Measurements from ENCODE around the gene ATP9B.

Gene ATP9B

GRCh38 chr18:79191956-79192355, 122.8 kb downstream of the ATP9B start:
- no peak overlapping the region for H3K27ac ChIP-seq (ENCODE audit: low read depth, low read length)
- H3K4me1 ChIP-seq (ENCODE audit: control insufficient read depth, insufficient read depth, low read length): no peaks in the 10 kb centered on the region
- H3K9ac ChIP-seq (ENCODE audit: low read length): no peak overlapping the region
- peaks cover 4% of the 10 kb centered on the region for H3K36me3 ChIP-seq (ENCODE audit: control insufficient read depth, insufficient read depth, low read length)
- no peak overlapping the region for H3K4me3 ChIP-seq (ENCODE audit: low read length)
- H3K27me3 ChIP-seq (ENCODE audit: control insufficient read depth, insufficient read depth, low read length): no peaks in the 10 kb centered on the region

- Histone ChIP-seq H3K4me3 (ENCODE audit: low read length) (no peak overlapping the region), H3K9ac (ENCODE audit: low read length) (no peak overlapping the region), H3K4me1 (ENCODE audit: control insufficient read depth, insufficient read depth, low read length) (no peaks in the 10 kb centered on the region), H3K27ac (ENCODE audit: low read depth, low read length) (no peak overlapping the region), H3K36me3 (ENCODE audit: control insufficient read depth, insufficient read depth, low read length) (peaks cover 4% of the 10 kb centered on the region), H3K27me3 (ENCODE audit: control insufficient read depth, insufficient read depth, low read length) (no peaks in the 10 kb centered on the region)
These were observed 124.6 kb downstream of the ATP9B start for GRCh38 chr18:79193826-79194225.

- H3K9ac ChIP-seq (ENCODE audit: low read length): no peak overlapping the region
- H3K27me3 ChIP-seq (ENCODE audit: control insufficient read depth, insufficient read depth, low read length): no peaks in the 10 kb centered on the region
- no peak overlapping the region for H3K27ac ChIP-seq (ENCODE audit: low read depth, low read length)
- no peak overlapping the region for H3K4me3 ChIP-seq (ENCODE audit: low read length)
- H3K4me1 ChIP-seq (ENCODE audit: control insufficient read depth, insufficient read depth, low read length): no peaks in the 10 kb centered on the region
- peaks cover 4% of the 10 kb centered on the region for H3K36me3 ChIP-seq (ENCODE audit: control insufficient read depth, insufficient read depth, low read length)
These were observed 126.8 kb downstream of the ATP9B start for GRCh38 chr18:79195716-79196683.

- Histone ChIP-seq H3K27ac (ENCODE audit: low read depth, low read length) (no peak overlapping the region), H3K4me3 (ENCODE audit: low read length) (no peak overlapping the region), H3K36me3 (ENCODE audit: control insufficient read depth, insufficient read depth, low read length) (peaks cover 4% of the 10 kb centered on the region), H3K9ac (ENCODE audit: low read length) (no peak overlapping the region), H3K4me1 (ENCODE audit: control insufficient read depth, insufficient read depth, low read length) (no peaks in the 10 kb centered on the region), H3K27me3 (ENCODE audit: control insufficient read depth, insufficient read depth, low read length) (no peaks in the 10 kb centered on the region)
These were observed 128.3 kb downstream of the ATP9B start for GRCh38 chr18:79197531-79197930.

- Histone ChIP-seq H3K27ac (ENCODE audit: low read depth, low read length) (no peak overlapping the region), H3K27me3 (ENCODE audit: control insufficient read depth, insufficient read depth, low read length) (no peaks in the 10 kb centered on the region), H3K4me3 (ENCODE audit: low read length) (no peak overlapping the region), H3K4me1 (ENCODE audit: control insufficient read depth, insufficient read depth, low read length) (no peaks in the 10 kb centered on the region), H3K36me3 (ENCODE audit: control insufficient read depth, insufficient read depth, low read length) (peaks cover 4% of the 10 kb centered on the region), H3K9ac (ENCODE audit: low read length) (no peak overlapping the region)
These were observed 130.6 kb downstream of the ATP9B start for GRCh38 chr18:79199691-79200374.

GRCh38 chr18:79200546-79201268, 131.5 kb downstream of the ATP9B start:
- no peak overlapping the region for H3K9ac ChIP-seq (ENCODE audit: low read length)
- H3K36me3 ChIP-seq (ENCODE audit: control insufficient read depth, insufficient read depth, low read length): peaks cover 1% of the 10 kb centered on the region
- H3K27me3 ChIP-seq (ENCODE audit: control insufficient read depth, insufficient read depth, low read length): no peaks in the 10 kb centered on the region
- H3K4me1 ChIP-seq (ENCODE audit: control insufficient read depth, insufficient read depth, low read length): no peaks in the 10 kb centered on the region
- H3K27ac ChIP-seq (ENCODE audit: low read depth, low read length): no peak overlapping the region
- H3K4me3 ChIP-seq (ENCODE audit: low read length): no peak overlapping the region

GRCh38 chr18:79203017-79203605, 133.9 kb downstream of the ATP9B start:
- no peak overlapping the region for H3K27ac ChIP-seq (ENCODE audit: low read depth, low read length)
- H3K4me1 ChIP-seq (ENCODE audit: control insufficient read depth, insufficient read depth, low read length): no peaks in the 10 kb centered on the region
- H3K9ac ChIP-seq (ENCODE audit: low read length): no peak overlapping the region
- no peak overlapping the region for H3K4me3 ChIP-seq (ENCODE audit: low read length)
- peaks cover 8% of the 10 kb centered on the region for H3K36me3 ChIP-seq (ENCODE audit: control insufficient read depth, insufficient read depth, low read length)
- H3K27me3 ChIP-seq (ENCODE audit: control insufficient read depth, insufficient read depth, low read length): no peaks in the 10 kb centered on the region

GRCh38 chr18:79204889-79205807, 136.0 kb downstream of the ATP9B start:
- no peaks in the 10 kb centered on the region for H3K4me1 ChIP-seq (ENCODE audit: control insufficient read depth, insufficient read depth, low read length)
- H3K27me3 ChIP-seq (ENCODE audit: control insufficient read depth, insufficient read depth, low read length): no peaks in the 10 kb centered on the region
- no peak overlapping the region for H3K4me3 ChIP-seq (ENCODE audit: low read length)
- no peak overlapping the region for H3K27ac ChIP-seq (ENCODE audit: low read depth, low read length)
- H3K9ac ChIP-seq (ENCODE audit: low read length): no peak overlapping the region
- H3K36me3 ChIP-seq (ENCODE audit: control insufficient read depth, insufficient read depth, low read length): peaks cover 8% of the 10 kb centered on the region

GRCh38 chr18:79206444-79206843, 137.2 kb downstream of the ATP9B start:
- Histone ChIP-seq H3K27me3 (ENCODE audit: control insufficient read depth, insufficient read depth, low read length) (no peaks in the 10 kb centered on the region), H3K27ac (ENCODE audit: low read depth, low read length) (no peak overlapping the region), H3K9ac (ENCODE audit: low read length) (no peak overlapping the region), H3K36me3 (ENCODE audit: control insufficient read depth, insufficient read depth, low read length) (peaks cover 8% of the 10 kb centered on the region), H3K4me3 (ENCODE audit: low read length) (no peak overlapping the region), H3K4me1 (ENCODE audit: control insufficient read depth, insufficient read depth, low read length) (no peaks in the 10 kb centered on the region)

- Histone ChIP-seq H3K36me3 (ENCODE audit: control insufficient read depth, insufficient read depth, low read length) (peaks cover 8% of the 10 kb centered on the region), H3K4me1 (ENCODE audit: control insufficient read depth, insufficient read depth, low read length) (no peaks in the 10 kb centered on the region)
These were observed 139.7 kb downstream of the ATP9B start for GRCh38 chr18:79208906-79209305.

More at GRCh38 chr18:79208906-79209305, 139.7 kb downstream of the ATP9B start:
- no peak overlapping the region for H3K27ac ChIP-seq (ENCODE audit: low read depth, low read length)
- no peak overlapping the region for H3K9ac ChIP-seq (ENCODE audit: low read length)
- no peak overlapping the region for H3K4me3 ChIP-seq (ENCODE audit: low read length)
- no peaks in the 10 kb centered on the region for H3K27me3 ChIP-seq (ENCODE audit: control insufficient read depth, insufficient read depth, low read length)

All from rectal smooth muscle tissue (tissue), 1 donor.